22Rv1 (cell line): ENCODE results near the gene CCNK.

ENCODE experiments used
- CTCF ChIP-seq: fragments of 450-650 bp; IDR thresholded peaks from 2 replicates; pipeline ENCODE4 v1.5.1; 2017; ENCODE audit warnings: mild to moderate bottlenecking
- ZFX ChIP-seq: fragments of 450-650 bp; IDR thresholded peaks from 2 replicates; pipeline ENCODE4 v1.6.1; 2017; ENCODE audit warnings: antibody characterized with exemption, borderline replicate concordance

GRCh38 chr14:99497341-99497740 lies 16.1 kb downstream of the CCNK start:
- TF ChIP-seq CTCF = no peak
- no peak for TF ChIP-seq ZFX
